ENCODE measurements around the gene SLC38A9.

Gene SLC38A9

DNA sequence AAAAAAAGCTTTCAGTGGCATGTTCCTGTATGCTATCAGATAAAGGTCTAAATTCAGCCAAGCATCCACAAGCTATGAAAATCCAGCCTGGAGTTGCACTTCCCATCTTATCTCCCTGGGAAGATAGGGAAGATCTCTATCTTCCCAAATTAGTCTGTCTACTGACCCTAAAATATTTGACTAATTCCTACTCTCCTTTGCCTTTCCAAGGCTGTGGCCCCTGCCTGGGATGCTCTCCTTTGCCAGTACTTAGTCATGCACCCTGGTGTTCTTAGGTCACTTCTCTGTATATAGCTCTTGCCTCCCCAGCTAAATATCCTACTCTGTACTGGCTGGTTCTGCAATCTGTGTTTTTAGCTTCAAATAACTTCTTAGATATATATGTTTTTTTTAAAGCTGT, 133.4 kb downstream of the SLC38A9 start:
- no peak for DNase-seq (ENCODE audit: low spot score)

DNA sequence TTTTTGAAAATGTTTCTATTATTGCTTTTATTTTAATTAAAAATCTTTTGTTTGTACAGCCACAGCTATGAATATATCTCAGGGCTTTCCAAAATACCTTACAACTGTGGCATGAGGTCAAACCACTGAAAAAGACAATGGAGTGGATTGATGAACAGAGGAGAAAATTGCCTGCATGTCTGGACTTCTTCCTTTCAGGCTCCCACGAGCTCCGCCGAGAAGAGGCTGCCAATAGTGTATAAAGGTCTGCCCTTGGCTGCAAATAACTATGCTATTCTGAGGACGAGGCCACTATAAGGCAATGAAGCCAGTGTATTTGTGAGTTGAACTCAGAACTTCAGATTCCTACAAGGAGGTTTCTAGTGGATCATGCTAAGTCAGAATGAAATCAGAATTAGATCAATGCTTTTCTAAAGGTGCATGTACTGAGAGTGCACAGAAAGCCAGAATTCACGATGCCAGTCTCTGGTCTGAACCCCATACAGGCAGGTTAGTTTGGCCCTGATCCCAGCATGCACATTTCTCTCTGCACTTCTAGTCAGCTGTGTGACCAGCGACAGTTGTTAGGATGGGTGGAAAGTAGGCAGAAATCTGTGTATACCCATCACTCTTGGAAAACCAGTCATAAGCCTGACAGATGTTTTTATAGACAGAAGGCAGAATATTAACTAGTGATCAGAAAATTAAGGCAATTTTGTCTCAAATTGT, 134.6 kb downstream of the SLC38A9 start:
- no peak for DNase-seq (ENCODE audit: low spot score)

DNA sequence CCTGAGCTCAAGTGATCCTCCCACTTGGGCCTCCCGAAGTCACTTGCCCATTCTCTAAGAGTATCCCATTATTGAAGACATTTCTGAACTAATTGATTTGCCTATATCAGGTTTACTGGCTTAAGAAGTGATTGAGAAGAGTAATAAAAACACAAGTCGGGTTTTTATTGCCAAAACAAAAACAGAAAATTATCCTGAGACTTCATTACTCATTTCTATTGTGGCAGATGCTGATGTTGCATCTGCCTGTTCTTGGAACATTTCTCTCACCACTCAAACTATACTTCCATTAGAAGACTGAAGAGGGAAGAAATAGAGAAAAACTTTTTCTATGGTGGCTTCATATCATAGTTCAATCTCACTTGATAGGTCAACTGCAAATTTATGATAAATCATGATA, 135.5 kb downstream of the SLC38A9 start:
- DNase-seq (ENCODE audit: low spot score), result no peak

Data from hematopoietic multipotent progenitor cell treated with erythropoietin and hydrocortisone succinate and interleukin-3 and kit ligand, for 17 days (in vitro differentiated cells).